GM21381 (cell line): ENCODE results near the gene ZDHHC6.
"Not testable (repeated sequence)": the region's sequence is repeated elsewhere in the genome, so short reads cannot be mapped to it uniquely, and the experiment has no call there.

Source experiments
- ATAC-seq: cut with Tn5 transposase; IDR thresholded peaks from one replicate; pipeline ENCODE4 v1.9.1; 2021; ENCODE audit warnings: mild to moderate bottlenecking, moderate library complexity; ENCODE audit not compliant: unreplicated experiment

ZDHHC6 gene

GRCh38 chr10:112446055-112446854 lies 459 bp downstream of the ZDHHC6 start:
- ATAC-seq, result no peak

GRCh38 chr10:112442063-112442462 lies 4.7 kb downstream of the ZDHHC6 start:
- no peak for ATAC-seq

DNA sequence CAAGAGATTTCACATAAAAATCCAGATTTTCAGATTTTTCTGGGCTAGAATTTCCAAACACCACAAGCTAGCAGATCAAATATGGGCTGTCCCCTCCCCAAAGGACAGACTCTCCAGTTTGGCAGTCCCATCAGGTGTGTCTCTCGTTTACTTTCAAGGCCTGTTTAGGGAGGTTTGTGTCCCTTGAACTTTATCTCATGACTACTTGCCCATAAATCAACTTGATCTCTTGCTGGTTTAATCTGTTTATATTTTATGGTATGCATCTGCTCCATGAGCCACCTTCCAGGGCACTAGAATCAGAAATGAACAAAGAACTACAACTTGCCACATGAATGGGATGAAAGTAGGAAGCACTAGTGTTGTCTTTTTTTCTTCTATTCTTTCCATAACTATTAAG lies 5.2 kb downstream of the ZDHHC6 start:
- no peak for ATAC-seq

DNA sequence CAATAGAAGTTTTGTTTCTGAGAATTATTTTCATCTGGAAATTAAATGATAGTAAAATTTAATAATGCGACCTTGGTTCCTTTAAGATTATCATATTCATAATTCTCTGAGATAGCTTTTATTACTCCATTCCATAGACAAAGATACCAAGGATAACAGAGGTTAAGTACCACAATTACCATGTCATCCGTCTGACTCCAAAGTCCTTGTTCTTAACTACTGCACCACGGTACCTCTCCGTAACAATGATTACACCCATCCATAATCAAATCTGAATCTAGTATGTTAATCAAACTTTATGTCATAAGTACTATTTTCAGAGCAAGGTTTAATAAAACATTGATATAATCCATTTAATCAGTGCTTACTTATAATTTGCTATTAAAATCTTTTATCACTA lies 8.4 kb downstream of the ZDHHC6 start:
- no peak for ATAC-seq

GRCh38 chr10:112434988-112435619 lies 11.6 kb downstream of the ZDHHC6 start:
- no peak for ATAC-seq

DNA sequence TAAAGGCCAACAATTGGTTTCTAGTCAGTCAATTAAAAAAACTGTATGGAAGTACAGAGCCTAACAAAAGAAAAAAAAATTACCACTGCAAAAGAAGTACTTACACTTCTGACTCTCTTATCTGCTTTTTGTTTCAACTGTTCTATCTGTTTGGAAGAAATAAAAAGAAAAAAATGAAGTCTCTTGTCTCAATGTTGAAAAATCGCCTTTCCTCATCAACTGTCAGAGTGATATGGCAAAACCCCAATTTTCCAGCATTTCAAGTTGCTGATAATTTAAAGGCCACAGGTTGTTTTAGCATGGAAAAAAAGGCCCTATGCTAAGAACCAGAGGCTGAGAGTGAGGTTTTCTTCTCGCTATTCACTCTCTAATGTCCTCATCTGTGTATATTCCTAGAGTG lies 13.6 kb downstream of the ZDHHC6 start:
- no peak for ATAC-seq

DNA sequence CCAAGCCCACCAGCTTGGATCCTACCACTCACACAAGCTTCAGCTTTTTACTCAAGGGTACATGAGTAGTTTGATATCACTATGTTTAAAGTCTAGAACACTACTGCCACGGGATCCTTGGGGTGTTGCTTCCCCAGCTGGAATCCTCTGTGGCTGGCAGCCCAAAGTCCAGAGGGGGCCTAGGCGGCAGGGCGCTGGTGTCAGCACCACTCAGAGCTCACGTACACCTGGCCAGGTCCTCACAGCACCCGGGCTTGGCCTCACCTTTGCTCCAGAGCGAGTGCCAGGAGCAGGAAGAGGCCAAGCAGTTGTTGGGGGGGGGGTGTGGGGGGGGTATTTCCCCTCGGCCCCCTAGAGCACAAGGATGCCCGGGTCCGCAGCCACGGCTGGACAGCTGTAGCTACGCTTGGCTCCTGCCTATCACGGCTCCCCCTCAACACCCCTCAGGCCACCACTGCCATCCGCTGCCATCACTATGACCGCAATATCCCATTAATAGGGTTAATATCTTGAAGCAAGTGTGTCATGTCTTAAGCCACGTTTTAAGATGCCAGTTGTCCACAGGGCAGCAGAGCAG lies 17.0 kb downstream of the ZDHHC6 start:
- ATAC-seq, result no peak

GRCh38 chr10:112429147-112429546 lies 17.6 kb downstream of the ZDHHC6 start:
- no peak for ATAC-seq

- ATAC-seq, result no peak
Measured at GRCh38 chr10:112426111-112426510, 20.6 kb downstream of the ZDHHC6 start.

DNA sequence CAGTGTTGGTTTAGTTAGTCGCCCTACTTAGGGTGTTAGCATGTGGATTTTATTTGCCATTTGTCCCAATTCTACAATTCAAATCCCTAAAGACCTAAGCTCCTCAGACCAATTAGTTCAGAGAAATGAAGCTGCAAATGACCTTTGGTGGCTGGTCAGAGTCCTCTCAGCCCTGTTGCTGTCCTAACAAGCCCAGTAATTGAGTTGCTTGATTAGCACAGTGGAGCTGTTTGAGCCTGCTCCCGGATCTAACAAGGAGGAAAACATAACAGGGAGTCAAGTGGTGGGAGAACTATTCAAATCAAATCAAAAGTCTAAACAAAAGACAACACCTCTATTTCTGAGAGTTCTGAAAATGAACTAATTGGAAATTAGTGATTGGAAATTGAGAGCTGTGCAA lies 22.1 kb downstream of the ZDHHC6 start:
- ATAC-seq, result no peak

DNA sequence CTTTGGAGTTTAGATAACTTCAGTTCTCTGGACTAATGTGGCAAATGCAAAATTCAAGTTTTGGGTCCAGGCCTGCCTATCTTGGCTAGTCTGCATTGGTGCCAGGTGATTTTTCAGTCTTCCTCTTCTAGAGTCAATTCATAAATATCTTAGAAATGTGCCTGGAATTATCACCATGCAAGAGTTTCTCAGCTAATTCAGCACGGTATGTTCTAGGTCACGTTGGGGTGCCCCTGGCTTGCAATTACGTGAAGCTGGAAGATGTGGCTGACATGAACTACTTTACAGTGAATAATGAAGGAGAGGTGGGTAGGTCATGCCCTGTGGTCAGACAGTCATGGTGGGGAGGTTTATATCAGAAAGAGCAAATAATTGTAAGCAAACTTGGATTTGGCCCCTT lies 25.0 kb downstream of the ZDHHC6 start:
- ATAC-seq, result no peak

DNA sequence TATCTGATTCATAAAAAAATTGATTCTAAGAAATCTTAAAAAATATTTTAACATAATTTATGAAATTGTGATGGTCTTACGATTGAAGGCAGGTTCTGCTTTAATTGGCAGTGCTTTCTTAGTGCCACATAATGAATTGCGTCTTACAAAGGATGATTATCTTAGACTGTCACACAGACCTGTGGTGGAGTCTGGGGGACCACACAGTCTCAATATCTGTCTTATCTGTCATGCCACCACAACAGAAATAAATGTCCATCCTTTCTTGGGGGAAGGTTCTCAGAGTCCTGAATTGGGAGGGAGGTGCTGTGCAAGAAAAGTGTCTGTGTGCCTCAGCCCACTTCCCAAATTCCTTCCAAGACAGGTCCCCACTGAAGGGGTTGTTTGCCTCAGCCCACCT lies 34.0 kb downstream of the ZDHHC6 start:
- no peak for ATAC-seq

DNA sequence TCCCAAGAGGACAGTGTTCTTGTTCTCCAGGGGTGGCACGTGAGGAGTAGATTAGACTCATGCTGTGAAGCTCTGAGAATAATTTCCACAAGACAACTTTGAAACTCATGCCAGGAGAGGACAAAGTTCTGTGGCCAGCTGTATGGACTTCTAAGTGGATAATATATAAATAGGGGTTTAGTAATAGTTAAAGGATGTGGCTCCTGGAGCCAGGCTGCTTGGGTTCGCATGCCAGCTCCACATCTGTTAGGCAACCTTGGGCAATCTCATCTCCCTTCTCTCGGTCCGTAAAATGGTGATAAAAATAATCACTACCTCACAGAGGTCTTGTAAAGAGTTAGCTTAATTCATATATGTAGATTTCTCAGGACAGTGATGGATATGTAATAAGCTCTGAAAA lies 37.0 kb downstream of the ZDHHC6 start:
- no peak for ATAC-seq

GRCh38 chr10:112409299-112409698 lies 37.4 kb downstream of the ZDHHC6 start:
- ATAC-seq, result no peak

- no peak for ATAC-seq
Measured at GRCh38 chr10:112407696-112408095, 39.0 kb downstream of the ZDHHC6 start.

DNA sequence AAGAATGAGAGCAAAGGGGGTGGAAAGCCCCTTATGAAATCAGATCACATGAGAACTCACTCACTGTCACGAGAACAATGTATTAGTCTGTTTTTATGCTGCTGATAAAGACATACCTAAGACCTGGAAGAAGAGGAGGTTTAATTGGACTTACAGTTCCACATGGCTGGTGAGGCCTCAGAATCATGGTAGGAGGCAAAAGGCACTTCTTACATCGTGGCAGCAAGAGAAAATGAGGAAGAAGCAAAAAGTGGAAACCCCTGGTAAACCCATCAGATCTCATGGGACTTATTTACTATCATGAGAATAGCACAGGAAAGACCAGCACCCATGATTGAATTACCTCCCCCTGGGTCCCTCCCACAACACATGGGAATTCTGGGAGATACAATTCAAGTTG lies 39.9 kb downstream of the ZDHHC6 start:
- ATAC-seq, result not testable (repeated sequence)

DNA sequence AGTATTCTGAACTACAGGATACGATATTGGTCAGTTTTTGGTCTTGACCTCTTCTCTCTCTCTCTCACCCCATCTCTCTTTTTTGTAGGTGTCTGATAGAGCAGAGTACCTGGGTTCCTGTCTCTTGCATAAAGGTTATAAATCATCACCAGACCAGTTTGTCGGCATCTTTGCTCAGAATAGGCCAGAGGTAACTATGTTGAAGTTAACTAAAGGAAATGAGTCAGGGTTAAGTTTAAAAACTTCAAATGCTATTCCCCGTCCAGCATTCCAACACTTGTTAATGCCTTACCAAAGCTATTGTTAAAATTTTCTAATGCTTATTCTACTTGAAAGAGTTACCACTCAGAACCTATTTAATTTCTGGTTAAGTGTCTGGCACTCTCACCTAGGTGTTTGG lies 42.1 kb downstream of the ZDHHC6 start:
- no peak for ATAC-seq

- no peak for ATAC-seq
Measured at GRCh38 chr10:112402917-112403316, 43.8 kb downstream of the ZDHHC6 start.

DNA sequence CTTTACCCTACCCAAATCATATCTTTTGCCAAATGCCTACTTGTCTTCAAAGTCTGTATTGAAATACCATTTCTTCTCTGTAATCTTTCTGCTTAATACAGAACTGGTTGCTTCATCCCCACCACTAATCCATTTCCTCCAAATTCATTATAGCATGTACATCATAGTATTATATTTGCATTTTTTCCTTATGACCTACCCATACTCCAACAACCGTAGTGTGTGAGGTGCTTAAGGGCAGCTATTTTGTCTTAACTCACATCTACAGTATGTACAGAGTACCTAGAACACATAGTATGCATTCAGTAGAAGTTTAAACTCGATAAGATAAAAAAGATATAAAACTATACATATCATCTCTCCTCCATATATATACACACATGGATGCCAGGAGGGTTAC lies 49.1 kb downstream of the ZDHHC6 start:
- ATAC-seq, result no peak

DNA sequence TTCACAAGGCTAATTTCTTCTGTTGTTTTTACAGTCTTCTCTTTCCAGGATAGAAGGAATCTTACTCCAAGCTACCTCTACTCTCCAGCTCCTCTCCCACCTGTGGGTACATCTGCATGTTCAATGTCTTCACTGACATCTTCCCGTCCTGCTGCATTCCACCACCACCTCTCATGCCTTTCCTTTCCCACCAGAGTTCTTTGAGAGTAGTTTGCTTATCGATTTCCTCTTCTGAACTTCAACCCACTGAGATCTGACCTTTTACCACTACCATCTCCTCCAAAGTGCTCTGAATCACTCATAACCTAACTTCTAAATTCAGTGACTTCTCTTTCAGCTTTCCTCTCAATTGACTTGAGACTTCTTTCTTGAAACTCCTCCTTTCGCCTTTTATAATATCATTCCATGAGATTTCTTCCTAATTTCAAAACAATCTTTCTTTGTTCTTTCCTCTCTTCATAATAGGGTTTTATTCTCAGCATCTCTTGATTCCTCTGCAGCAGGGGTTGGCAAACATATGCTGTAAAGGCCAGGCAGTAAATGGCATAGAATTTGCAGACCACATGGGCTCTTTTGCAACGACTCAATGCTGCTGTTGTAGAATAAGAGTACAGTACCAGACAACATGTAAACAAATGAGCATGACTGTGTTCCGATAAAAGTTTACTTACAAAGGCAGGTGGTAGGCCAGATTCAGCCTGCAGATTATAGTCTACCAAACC lies 50.7 kb downstream of the ZDHHC6 start:
- no peak for ATAC-seq

GRCh38 chr10:112394475-112394875 lies 52.2 kb downstream of the ZDHHC6 start:
- no peak for ATAC-seq

DNA sequence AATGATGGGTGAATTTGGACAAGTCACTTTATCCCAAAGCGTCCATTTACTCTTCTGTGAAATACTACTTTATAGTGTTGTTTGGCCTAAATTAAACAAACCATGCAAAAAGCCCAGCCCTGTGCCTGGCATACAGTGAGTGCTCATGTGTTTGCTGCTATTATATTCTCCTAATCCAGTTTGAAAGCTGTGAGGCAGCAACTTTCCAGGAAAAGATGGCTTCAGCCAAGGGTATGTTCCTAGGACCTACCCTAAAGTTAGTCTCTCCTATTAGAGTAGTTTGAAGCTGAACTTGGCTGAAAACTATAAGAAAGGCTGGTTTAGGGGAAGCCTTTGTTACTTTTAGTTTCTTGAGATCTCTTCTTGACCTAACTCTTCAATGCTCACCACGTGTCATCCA lies 52.9 kb downstream of the ZDHHC6 start:
- ATAC-seq, result no peak
